AG04449 (cell line): ENCODE measurements around the gene GSDME.

Experiments used
- CTCF ChIA-PET: fragments of 350-600 bp; formaldehyde crosslinking; extraction: SDS; loops from one replicate; lab custom pipeline; 2021; ENCODE audit warnings: antibody characterized with exemption; lab: Yijun Ruan, JAX
- POLR2A ChIA-PET: fragments of 400-600, 350-600 bp; formaldehyde crosslinking; extraction: SDS; loops from one replicate; lab custom pipeline; 2020; ENCODE audit warnings: antibody characterized with exemption, inconsistent platforms; lab: Yijun Ruan, JAX
- DNase-seq: peaks from one replicate; pipeline ENCODE4 v3.0.0-alpha.2; 2010; ENCODE audit warnings: low read depth, low spot score
- H3K4me3 ChIP-seq: 2 replicates; pipeline ENCODE4 v1.5.1; 2011; ENCODE audit warnings: low read depth, mild to moderate bottlenecking, control low read depth, low read length
- CTCF ChIP-seq: IDR thresholded peaks from one replicate; pipeline ENCODE4 v1.5.1; 2011; ENCODE audit warnings: mild to moderate bottlenecking, moderate library complexity, low read length, control low read depth, inconsistent platforms; ENCODE audit not compliant: insufficient read depth; ENCODE audit errors: missing control alignments

The GSDME gene

GRCh38 chr7:24762771-24763170 is 5.5 kb upstream of the GSDME start:
- DNase-seq = no peak
- no peak overlapping the region for H3K4me3 ChIP-seq
- no peak for TF ChIP-seq CTCF
- CTCF ChIA-PET = no interaction called here
- POLR2A ChIA-PET = no interaction called here

- H3K4me3 ChIP-seq = no peak overlapping the region
- DNase-seq = no peak
- POLR2A ChIA-PET = interaction anchor here (0.6 kb wide), 1 partner anchor 10 kb away, joined by 3 read pairs; no protein-coding TSS in a partner anchor
- no peak for TF ChIP-seq CTCF
- CTCF ChIA-PET = interaction anchor here (1.5 kb wide), 3 partner anchors 9 to 333 kb away, joined by 3 to 6 read pairs (median 6); no protein-coding TSS in a partner anchor
Measured at GRCh38 chr7:24760968-24761367, 3.7 kb upstream of the GSDME start.

GRCh38 chr7:24756545-24757352 is 515 bp downstream of the GSDME start:
- DNase-seq = no peak
- H3K4me3 ChIP-seq = peak overlapping the region; percentile 69
- CTCF ChIA-PET = interaction anchor here (1.0 to 3.3 kb wide), 5 partner anchors 15 to 342 kb away, joined by 3 to 13 read pairs (median 11); no protein-coding TSS in a partner anchor
- POLR2A ChIA-PET = interaction anchor here (1.0 to 1.7 kb wide), 3 partner anchors 15 to 368 kb away, joined by 3 to 5 read pairs (median 4); partner anchors contain the start of gene CYCS
- no peak for TF ChIP-seq CTCF

- TF ChIP-seq CTCF = no peak
- ChIA-PET POLR2A (interaction anchor here (1.0 to 1.6 kb wide), 2 partner anchors 14 to 369 kb away, joined by 3 to 4 read pairs; partner anchors contain the start of gene CYCS), CTCF (interaction anchor here (0.5 to 3.3 kb wide), 9 partner anchors 14 to 348 kb away, joined by 3 to 13 read pairs (median 4); no protein-coding TSS in a partner anchor)
- peak overlapping the region; percentile 69 for H3K4me3 ChIP-seq
- no peak for DNase-seq
Measured at GRCh38 chr7:24755541-24756407, 1.5 kb downstream of the GSDME start.

- no peak for DNase-seq
- ChIA-PET POLR2A (interaction anchor here (0.6 kb wide), 1 partner anchor 401 kb away, joined by 3 read pairs; no protein-coding TSS in a partner anchor), CTCF (interaction anchor here (1.1 to 3.3 kb wide), 6 partner anchors 13 to 346 kb away, joined by 4 to 13 read pairs (median 8); no protein-coding TSS in a partner anchor)
- TF ChIP-seq CTCF = no peak
- no peak overlapping the region for H3K4me3 ChIP-seq
Measured at GRCh38 chr7:24754906-24755506, 2.3 kb downstream of the GSDME start.
